GM23338 (cell line): ENCODE measurements around the gene PMVK. TPM values are rescaled to one million over a fixed set of nuclear protein-coding genes. Genes with fewer than 3 reads are reported as not detected.

ENCODE experiments used
- ATAC-seq: fragments of 200-7000 bp; cut with Tn5 transposase; 3 replicates; pipeline ENCODE4 v1.9.1; 2020
- DNase-seq: peaks from one replicate; pipeline ENCODE4 v3.0.0-alpha.2; 2015; ENCODE audit warnings: low spot score
- H2AFZ ChIP-seq: fragments of 200-600 bp; sonication (generic); 2 replicates; pipeline ENCODE4 v1.8.0; 2016; ENCODE audit warnings: antibody characterized with exemption, mild to moderate bottlenecking, moderate library complexity
- H3F3A ChIP-seq: fragments of 200-600 bp; sonication (generic); replicated peaks from 2 replicates; pipeline ENCODE4 v1.8.0; 2017; ENCODE audit warnings: antibody characterized with exemption, mixed run types, low read depth
- H3K27ac ChIP-seq: fragments of 200-600 bp; sonication (generic); 2 replicates; pipeline ENCODE4 v1.6.1; 2016; ENCODE audit warnings: low read depth
- H3K27me3 ChIP-seq: fragments of 200-600 bp; sonication (generic); 2 replicates; pipeline ENCODE4 v1.8.0; 2016; ENCODE audit warnings: mild to moderate bottlenecking, mixed run types, moderate library complexity; ENCODE audit not compliant: insufficient read depth
- H3K36me3 ChIP-seq: fragments of 200-600 bp; sonication (generic); 2 replicates; pipeline ENCODE4 v1.8.0; 2016; ENCODE audit warnings: mild to moderate bottlenecking; ENCODE audit not compliant: insufficient read depth
- H3K4me1 ChIP-seq: fragments of 200-600 bp; sonication (generic); 2 replicates; pipeline ENCODE4 v1.8.0; 2016; ENCODE audit warnings: mild to moderate bottlenecking, moderate library complexity; ENCODE audit not compliant: insufficient read depth
- H3K4me2 ChIP-seq: fragments of 200-600 bp; sonication (generic); 2 replicates; pipeline ENCODE4 v1.7.1; 2017; ENCODE audit warnings: mixed run types
- H3K4me3 ChIP-seq: fragments of 200-600 bp; sonication (generic); 2 replicates; pipeline ENCODE4 v1.6.1; 2016; ENCODE audit warnings: mixed run types
- H3K79me2 ChIP-seq: fragments of 200-600 bp; sonication (generic); replicated peaks from 2 replicates; pipeline ENCODE4 v1.8.0; 2017; ENCODE audit warnings: mild to moderate bottlenecking; ENCODE audit not compliant: insufficient read depth
- H3K9me2 ChIP-seq: fragments of 200-600 bp; sonication (generic); 2 replicates; pipeline ENCODE4 v1.8.0; 2017; ENCODE audit not compliant: insufficient read depth
- H4K20me1 ChIP-seq: fragments of 200-600 bp; sonication (generic); replicated peaks from 2 replicates; pipeline ENCODE4 v1.8.0; 2017; ENCODE audit warnings: mild to moderate bottlenecking; ENCODE audit not compliant: insufficient read depth
- H3K27ac Mint-ChIP-seq: 2 replicates; pipeline ENCODE4 v1.8.0; 2020; ENCODE audit warnings: inconsistent platforms, mild to moderate bottlenecking, moderate library complexity, mixed read lengths
- H3K27me3 Mint-ChIP-seq: 3 replicates; pipeline ENCODE4 v1.8.0; 2022; ENCODE audit warnings: low read depth, mild to moderate bottlenecking, moderate library complexity, mixed read lengths, inconsistent platforms; ENCODE audit not compliant: insufficient read depth, poor library complexity
- H3K36me3 Mint-ChIP-seq: 3 replicates; pipeline ENCODE4 v1.8.0; 2021; ENCODE audit warnings: low read depth, mild to moderate bottlenecking, inconsistent platforms, moderate library complexity, mixed read lengths
- H3K4me1 Mint-ChIP-seq: 3 replicates; pipeline ENCODE4 v1.8.0; 2020; ENCODE audit warnings: mild to moderate bottlenecking, inconsistent platforms, mixed read lengths
- H3K4me3 Mint-ChIP-seq: 3 replicates; pipeline ENCODE4 v1.8.0; 2021; ENCODE audit warnings: moderate library complexity, mild to moderate bottlenecking, inconsistent platforms, mixed read lengths
- H3K9me3 Mint-ChIP-seq: 3 replicates; pipeline ENCODE4 v1.8.0; 2020; ENCODE audit warnings: moderate library complexity, mild to moderate bottlenecking, inconsistent platforms, mixed read lengths
- CREB1 ChIP-seq: fragments of 250-450 bp; sonication (Bioruptor Pico); IDR thresholded peaks from 2 replicates; pipeline ENCODE4 v1.5.0; 2020; ENCODE audit warnings: low read depth, mild to moderate bottlenecking, moderate library complexity
- CTCF ChIP-seq, 2 experiments: fragments of 200-600 bp in 1 of 2; sonication (generic) in 1 of 2; conservative IDR thresholded peaks; 2 replicates each; pipeline versions ENCODE4 v1.5.1 to v1.6.1; 2016 to 2017; ENCODE audit warnings: antibody characterized with exemption in 2 of 2, low read depth in 2 of 2, mild to moderate bottlenecking in 2 of 2, moderate library complexity in 1 of 2
- ETS1 ChIP-seq: IDR thresholded peaks from 2 replicates; pipeline ENCODE4 v1.6.1; 2016; ENCODE audit warnings: antibody characterized with exemption
- EZH2 ChIP-seq: fragments of 200-600 bp; sonication (generic); IDR thresholded peaks from one replicate; pipeline ENCODE4 v1.8.0; 2017; ENCODE audit warnings: antibody characterized with exemption, mild to moderate bottlenecking, low read depth; ENCODE audit not compliant: unreplicated experiment
- EZH2phosphoT487 ChIP-seq: fragments of 200-600 bp; sonication (generic); IDR thresholded peaks from one replicate; pipeline ENCODE4 v1.8.1; 2018; ENCODE audit warnings: antibody characterized with exemption; ENCODE audit not compliant: unreplicated experiment
- NANOG ChIP-seq: IDR thresholded peaks from 2 replicates; pipeline ENCODE4 v1.6.1; 2016; ENCODE audit warnings: antibody characterized with exemption, borderline replicate concordance
- POLR2AphosphoS5 ChIP-seq: IDR thresholded peaks from 2 replicates; pipeline ENCODE4 v1.6.1; 2016; ENCODE audit warnings: antibody characterized with exemption, low read depth
- STAT1 ChIP-seq: IDR thresholded peaks from one replicate; pipeline ENCODE4 v1.6.1; 2016; ENCODE audit warnings: antibody characterized with exemption; ENCODE audit not compliant: unreplicated experiment
- ZNF114 ChIP-seq: fragments of 250-450 bp; sonication (Bioruptor Pico); IDR thresholded peaks from 2 replicates; pipeline ENCODE4 v1.5.0; 2020; ENCODE audit warnings: mild to moderate bottlenecking, moderate library complexity
- ZNF331 ChIP-seq: fragments of 250-450 bp; sonication (Bioruptor Pico); IDR thresholded peaks from 2 replicates; pipeline ENCODE4 v1.5.0; 2020; ENCODE audit warnings: low read depth, mild to moderate bottlenecking, moderate library complexity
- polyA plus RNA-seq: library from polyadenylated mRNA; unstranded; fragments of >200 nt; fragmentation: Nextera tagmentation; extraction: Ambion mirVana; gene quantifications from 2 replicates; pipeline ENCODE4 v1.2.1, GENCODE V29; 2016
- total RNA-seq: library from RNA; depleted of rRNA; stranded (reverse); fragments of >200 nt; shearing (Covaris generic); gene quantifications from 2 replicates; pipeline ENCODE4 v1.2.3, GENCODE V29; 2014

PMVK gene
- total and polyA plus RNA-seq, 2 experiments from 2014 or later: 8.1 to 25.0 TPM

- TF ChIP-seq EZH2: no peak
- TF ChIP-seq EZH2phosphoT487: no peak
- no peak for TF ChIP-seq STAT1
- no peak for TF ChIP-seq CREB1
- TF ChIP-seq CTCF (conservative IDR thresholded peaks at IDR 0.05; ENCODE audit: low read depth in 2 of 2): no peak
- TF ChIP-seq POLR2AphosphoS5: no peak
- no peak for TF ChIP-seq ZNF331
These were observed 57.5 kb downstream of the PMVK start (continued) for GRCh38 chr1:154879038-154879421.

- ATAC-seq (peak; percentile 96), DNase-seq (peak; percentile 93)
- TF ChIP-seq ZNF114 (CRISPR knock-in tag) (no peak), CREB1 (no peak), ETS1 (no peak), NANOG (no peak), POLR2AphosphoS5 (no peak), CTCF (conservative IDR thresholded peaks at IDR 0.05; ENCODE audit: low read depth in 2 of 2) (peak; percentile 83 to 97)
- H3K4me2 ChIP-seq: peak overlapping the region; percentile 69
- no peaks in the 10 kb centered on the region for H3K9me2 ChIP-seq
- H3K4me3 ChIP-seq: peak overlapping the region; percentile 46; the same call in 1 of the 2 replicates
- peak overlapping the region; percentile 86; the same call in 1 of the 2 replicates for H2AFZ ChIP-seq
- Mint-ChIP-seq H3K36me3 (no peaks in the 10 kb centered on the region), H3K9me3 (no peaks in the 10 kb centered on the region), H3K27me3 (peaks cover 12% of the 10 kb centered on the region), H3K4me1 (peaks cover 2% of the 10 kb centered on the region; the same call in 1 of the 3 replicates), H3K27ac (no peak overlapping the region), H3K4me3 (no peak overlapping the region)
- no peaks in the 10 kb centered on the region for H3K36me3 ChIP-seq
- H3K4me1 ChIP-seq: no peaks in the 10 kb centered on the region
- H3F3A ChIP-seq: no peaks in the 10 kb centered on the region
- H3K27me3 ChIP-seq: no peaks in the 10 kb centered on the region
- no peaks in the 10 kb centered on the region for H4K20me1 ChIP-seq
- no peaks in the 10 kb centered on the region for H3K79me2 ChIP-seq
- H3K27ac ChIP-seq: no peak overlapping the region
These were observed 58.0 kb downstream of the PMVK start for GRCh38 chr1:154878371-154879037.
